NOMO-1 treated with dmso at 0.1 percent for 144 hours (cell line): ENCODE results near the gene TUT7.
"Not testable (repeated sequence)": the region's sequence is repeated elsewhere in the genome, so short reads cannot be mapped to it uniquely, and the experiment has no call there.

ENCODE experiments used
- DNase-seq: peaks from one replicate; lab custom pipeline; 2025; ENCODE audit not compliant: unreplicated experiment; lab: John Stamatoyannopoulos, UW

TUT7 gene

GRCh38 chr9:86349271-86349670, 4.9 kb downstream of the TUT7 start:
- no peak for DNase-seq

DNA sequence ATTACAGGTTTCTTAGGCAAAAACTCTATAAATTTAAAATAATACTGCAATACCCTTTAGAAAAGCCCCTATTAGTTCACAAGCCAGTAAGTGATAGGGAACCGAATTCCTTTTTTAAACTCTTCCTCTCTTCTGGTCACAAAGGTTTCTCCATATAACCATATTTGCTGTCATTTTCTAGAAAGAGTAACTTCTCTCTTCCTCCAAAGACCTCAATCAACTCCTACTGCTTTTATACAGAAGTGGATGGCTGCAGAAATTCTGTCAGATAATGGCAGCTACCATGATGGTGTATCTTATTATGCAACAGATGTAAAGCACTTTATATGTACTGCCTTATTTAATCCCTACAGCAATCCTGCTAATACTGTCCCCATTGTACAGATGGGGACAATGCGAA, 6.2 kb downstream of the TUT7 start:
- no peak for DNase-seq

GRCh38 chr9:86344818-86345217, 9.4 kb downstream of the TUT7 start:
- no peak for DNase-seq

DNA sequence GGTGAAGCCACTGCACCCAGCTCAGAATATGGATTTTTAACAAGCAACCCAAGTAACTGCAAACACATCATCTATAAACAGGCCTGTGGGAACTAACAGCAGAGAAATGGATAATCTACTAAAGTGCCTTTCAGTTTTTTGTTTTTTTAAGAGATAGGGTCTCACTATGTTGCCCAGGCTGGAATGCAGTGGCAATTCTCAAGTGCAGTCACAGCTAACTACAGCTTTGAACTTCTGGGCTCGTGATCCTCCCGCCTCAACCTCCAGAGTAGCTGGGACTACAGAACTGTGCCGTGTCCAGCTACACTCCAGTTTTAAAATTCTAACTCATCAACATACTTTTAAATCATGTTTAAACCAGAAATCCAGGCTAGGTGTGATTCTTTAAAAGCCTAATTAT, 11.9 kb downstream of the TUT7 start:
- DNase-seq: no peak

- no peak for DNase-seq
Observed at GRCh38 chr9:86341007-86341491, 13.2 kb downstream of the TUT7 start.

DNA sequence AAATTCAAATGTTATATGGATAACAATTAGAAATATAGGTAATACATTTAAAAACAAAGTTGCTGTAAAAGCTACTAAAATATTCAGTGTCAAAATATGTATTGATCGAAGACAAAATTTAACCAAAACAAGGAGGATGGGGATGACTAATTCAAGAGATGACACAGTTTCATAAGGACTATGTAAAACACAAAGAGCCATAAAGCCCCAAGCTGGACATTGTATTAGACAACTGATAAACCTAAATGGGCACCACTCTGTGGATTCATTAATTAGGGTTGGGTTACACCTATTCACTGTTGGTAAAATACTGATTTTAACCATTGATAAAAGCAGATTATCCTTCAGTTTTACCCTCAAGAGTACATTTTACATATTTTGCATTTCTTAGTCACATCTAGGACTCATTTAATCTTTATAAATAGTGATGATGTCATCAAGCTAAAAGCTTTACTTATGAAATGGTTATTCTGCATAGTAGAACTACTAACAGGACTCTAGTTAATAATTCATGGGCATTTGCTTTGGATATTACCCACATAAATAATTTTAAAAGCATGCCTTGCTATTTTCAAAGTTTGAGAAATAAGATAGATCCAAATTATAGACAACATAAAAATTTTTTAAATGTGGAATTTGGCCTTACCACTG, 13.7 kb downstream of the TUT7 start:
- DNase-seq: no peak

- DNase-seq: no peak
Observed at GRCh38 chr9:86337469-86338108, 16.6 kb downstream of the TUT7 start.

DNA sequence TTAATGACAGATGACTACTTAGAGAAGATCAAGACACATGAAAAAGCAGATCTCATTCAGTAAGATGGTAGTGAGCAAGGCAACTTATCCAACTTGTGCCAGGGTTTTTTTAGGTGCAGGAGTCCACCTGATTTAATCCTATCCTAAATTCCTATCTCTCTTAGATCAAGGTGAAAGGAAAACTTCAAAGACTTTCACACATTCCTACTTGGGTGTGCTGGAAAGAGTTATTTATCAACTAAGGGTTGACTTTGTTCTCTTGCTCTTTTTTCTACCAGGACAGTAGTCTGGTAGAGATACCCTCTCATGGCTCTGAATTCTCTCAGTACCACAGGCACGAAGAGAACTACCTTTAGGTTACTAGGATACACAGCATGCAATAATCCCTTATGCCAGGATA, 18.2 kb downstream of the TUT7 start:
- DNase-seq: no peak

- DNase-seq: no peak
Observed at GRCh38 chr9:86333651-86334050, 20.6 kb downstream of the TUT7 start.

- no peak for DNase-seq
Observed at GRCh38 chr9:86330186-86330585, 24.0 kb downstream of the TUT7 start.

DNA sequence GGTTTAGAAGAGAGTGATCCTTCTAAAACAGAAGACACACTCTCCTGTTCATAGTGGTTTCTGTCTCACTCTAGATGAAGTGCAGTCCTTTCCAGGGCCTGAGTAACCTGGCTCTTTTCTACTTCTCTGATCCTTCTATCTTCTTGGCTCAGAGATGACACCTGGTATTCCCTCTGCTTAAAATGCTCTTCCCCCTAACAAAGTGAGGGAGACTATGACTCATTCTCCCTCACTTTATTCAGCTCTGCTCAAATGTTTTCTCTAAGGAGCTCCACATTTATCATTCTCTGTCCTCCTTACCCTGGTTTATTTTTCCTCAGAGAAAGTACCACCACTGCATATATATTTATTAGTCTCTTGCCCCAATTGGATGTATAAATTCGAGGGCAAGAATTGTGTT, 24.6 kb downstream of the TUT7 start:
- DNase-seq: no peak

DNA sequence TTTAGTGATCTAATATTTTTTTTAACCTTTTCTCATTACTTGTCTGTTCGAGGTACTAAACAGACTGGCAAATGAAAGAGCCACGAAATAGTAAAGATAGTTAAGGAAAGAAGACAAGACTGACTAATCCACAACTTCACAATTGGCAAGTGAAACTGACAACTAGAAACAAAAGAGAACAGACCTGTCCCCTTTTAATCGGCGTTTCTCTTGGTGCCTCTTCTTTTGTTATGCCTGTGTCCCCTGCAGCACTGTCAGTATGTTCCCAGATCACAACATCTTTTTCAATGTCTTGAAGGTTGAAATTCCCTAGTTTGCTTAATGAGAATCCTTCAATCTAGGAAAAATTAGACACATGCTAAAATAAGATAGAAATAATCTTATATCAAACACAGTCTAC, 26.1 kb downstream of the TUT7 start:
- DNase-seq: no peak

DNA sequence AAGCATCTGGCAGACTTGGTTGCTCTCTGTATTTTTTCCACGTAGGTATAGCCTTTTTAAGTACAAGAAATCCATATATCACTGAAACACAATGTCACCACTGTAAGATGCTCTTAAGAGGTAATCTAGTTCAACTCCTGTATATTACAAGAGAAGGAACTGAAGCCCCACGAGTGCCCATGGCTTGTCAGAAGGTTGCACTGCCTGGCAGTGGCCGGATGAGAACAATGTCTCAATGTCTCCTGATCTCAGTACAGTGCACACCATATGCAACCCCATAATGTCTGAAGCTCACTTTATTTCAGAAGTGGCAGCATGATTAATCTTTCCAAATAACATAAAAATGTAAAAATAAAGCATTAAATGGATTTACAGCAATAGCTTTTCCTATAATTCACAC, 27.7 kb downstream of the TUT7 start:
- no peak for DNase-seq

DNA sequence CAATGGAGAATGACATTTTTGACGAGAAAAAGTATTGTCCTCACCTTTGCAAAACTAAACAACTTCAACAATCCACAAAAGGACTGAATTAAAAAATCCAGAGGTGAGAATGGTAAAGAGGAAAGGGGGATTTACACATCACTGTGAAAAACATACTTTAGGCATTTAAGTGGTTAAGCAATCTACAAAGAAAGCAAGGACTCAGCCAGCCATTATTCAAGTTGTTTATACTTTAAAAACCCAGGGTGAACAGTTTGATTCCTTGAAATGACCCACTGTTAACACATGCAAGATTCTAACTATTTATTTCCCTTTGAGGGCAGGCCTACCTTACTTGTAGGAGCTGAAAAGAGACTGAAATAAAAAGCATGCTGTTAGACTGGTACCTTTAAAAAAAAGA, 29.3 kb downstream of the TUT7 start:
- no peak for DNase-seq

DNA sequence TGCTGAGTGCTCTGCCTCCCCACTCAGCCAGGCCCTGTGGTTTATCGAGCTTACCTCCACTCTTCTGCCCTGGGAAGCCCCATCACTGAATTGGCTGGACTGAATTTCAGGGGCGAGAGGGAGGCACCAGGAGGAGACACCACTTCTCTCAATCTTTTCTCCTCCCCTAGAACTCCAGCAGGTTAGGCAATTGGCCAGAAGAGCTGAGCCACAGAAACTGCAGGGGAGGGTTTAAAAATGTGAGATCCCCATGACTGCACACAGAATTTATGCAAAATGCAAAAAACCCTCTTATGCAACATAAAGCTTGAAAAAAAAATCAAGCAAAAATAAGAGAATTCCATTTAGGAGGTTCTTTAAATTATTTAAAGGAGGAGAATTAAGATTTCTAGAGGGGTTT, 29.9 kb downstream of the TUT7 start:
- DNase-seq: no peak

GRCh38 chr9:86322973-86323644, 31.1 kb downstream of the TUT7 start:
- no peak for DNase-seq

DNA sequence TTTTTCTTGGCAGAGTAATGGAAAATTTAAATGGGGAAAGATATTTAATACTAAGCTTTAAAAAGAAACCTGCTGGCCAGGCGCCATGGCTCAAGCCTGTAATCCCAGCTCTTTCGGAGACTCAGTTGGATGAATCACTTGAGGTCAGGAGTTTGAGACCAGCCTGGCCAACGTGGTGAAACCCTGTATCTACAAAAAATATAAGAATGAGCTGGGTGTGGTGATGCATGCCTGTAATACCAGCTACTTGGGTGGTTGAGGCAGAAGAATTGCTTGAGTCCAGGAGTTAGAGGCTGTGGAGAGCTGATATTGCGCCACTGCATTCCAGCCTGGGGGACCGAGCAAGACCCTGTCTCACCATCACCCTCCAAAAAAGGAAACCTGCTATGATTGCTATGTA, 32.8 kb downstream of the TUT7 start:
- DNase-seq: no peak

DNA sequence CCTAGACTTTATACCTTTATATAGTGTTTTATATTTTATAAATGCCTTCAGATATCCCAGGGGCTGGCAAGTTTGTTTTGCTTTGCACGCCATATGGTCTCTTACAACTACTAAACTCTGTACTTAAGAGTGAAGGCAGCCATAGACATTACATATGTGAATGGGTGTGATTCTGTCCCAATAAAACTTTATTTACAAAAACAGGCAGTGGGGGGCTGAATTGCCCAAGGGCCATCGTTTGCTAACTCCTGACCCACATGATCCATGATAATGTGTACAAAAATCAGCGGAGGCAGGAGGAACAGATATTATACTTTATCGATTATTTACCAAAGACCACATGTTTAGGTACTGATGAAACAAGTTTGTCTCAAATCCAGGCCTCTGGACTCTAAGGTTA, 36.0 kb downstream of the TUT7 start:
- no peak for DNase-seq

DNA sequence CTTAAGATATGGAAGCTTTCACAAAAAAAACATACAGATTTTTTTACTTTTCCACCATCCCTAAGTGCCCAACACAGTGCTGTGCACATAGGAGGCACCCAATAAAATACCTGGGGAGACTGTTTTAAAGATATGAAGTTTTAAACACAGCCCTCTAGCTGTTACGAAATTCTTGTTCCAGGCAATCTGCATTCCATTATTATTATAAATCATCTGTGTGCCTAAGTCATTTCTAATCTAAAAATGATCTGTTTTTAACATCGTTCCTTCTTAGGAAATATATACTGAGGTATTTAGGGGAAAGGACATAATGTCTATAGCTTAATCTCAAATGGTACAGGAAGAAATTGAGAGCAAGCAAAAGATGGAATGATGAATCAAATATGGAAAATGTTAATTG, 39.1 kb downstream of the TUT7 start:
- DNase-seq: no peak

DNA sequence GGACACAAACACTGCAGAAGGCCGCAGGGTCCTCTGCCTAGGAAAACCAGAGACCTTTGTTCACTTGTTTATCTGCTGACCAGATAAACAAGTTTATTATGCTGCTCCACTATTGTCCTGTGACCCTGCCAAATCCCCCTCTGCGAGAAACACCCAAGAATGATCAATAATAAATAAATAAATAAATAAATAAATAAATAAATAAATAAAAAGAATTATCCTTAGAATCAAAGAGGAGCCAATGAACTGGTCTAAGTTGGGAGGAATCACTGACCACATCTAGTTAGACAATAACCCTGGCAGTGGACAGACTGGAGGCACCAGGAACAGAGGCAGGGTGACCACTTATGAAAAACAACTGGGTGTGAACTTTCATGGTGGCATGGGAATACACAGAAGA, 41.3 kb downstream of the TUT7 start:
- not testable (repeated sequence) for DNase-seq

- DNase-seq: no peak
Observed at GRCh38 chr9:86308687-86309086, 45.5 kb downstream of the TUT7 start.

DNA sequence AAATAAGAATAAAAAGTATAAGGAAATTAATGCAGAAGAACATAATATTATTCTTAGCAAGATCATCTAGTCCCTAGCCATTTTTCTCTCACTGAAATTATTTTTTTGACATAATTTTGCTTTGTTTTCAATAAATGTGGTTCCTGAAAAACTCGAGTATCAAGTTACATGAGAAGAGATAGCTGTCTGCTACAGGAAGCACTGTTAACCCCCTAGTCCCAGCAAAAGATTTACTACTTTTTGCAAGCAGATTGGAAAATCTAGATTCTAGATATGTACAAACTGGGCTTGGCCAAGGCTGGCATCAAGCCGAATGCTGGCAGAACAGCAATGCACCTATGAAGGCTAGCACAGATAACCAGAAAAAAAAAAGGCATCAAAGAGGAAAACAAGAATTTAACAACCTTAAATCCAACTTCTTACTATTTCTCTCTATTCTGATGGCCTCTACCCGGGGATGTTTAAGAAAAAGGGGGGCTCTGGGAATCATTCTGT, 49.9 kb downstream of the TUT7 start:
- DNase-seq: no peak
